IgD-negative memory B cell (primary cell): Measurements from ENCODE around the gene FAM117B. TPM values are rescaled to one million over a fixed set of nuclear protein-coding genes. Genes with fewer than 3 reads are reported as not detected.
"Not testable (repeated sequence)": the region's sequence is repeated elsewhere in the genome, so short reads cannot be mapped to it uniquely, and the experiment has no call there.

Experiments used
- H3K27ac Mint-ChIP-seq, 3 donors: one replicate each; pipeline ENCODE4 v1.8.0; 2020 to 2022; ENCODE audit warnings: mild to moderate bottlenecking in 3 of 3, mixed read lengths in 3 of 3, moderate library complexity in 1 of 3
- H3K27me3 Mint-ChIP-seq: one replicate; pipeline ENCODE4 v1.8.0; 2021; ENCODE audit warnings: mixed read lengths
- H3K36me3 Mint-ChIP-seq: one replicate; pipeline ENCODE4 v1.8.0; 2020; ENCODE audit warnings: mild to moderate bottlenecking, mixed read lengths
- H3K4me1 Mint-ChIP-seq, 3 donors: one replicate each; pipeline ENCODE4 v1.8.0; 2020 to 2022; ENCODE audit warnings: mixed read lengths in 3 of 3, mild to moderate bottlenecking in 1 of 3
- H3K4me3 Mint-ChIP-seq, 4 donors: one replicate each; pipeline ENCODE4 v1.8.0; 2020 to 2022; ENCODE audit warnings: mild to moderate bottlenecking in 4 of 4, mixed read lengths in 4 of 4, moderate library complexity in 3 of 4
- H3K9me3 Mint-ChIP-seq, 3 donors: one replicate each; pipeline ENCODE4 v1.8.0; 2020 to 2021; ENCODE audit warnings: mixed read lengths in 3 of 3, mild to moderate bottlenecking in 1 of 3
- polyA plus RNA-seq: library from polyadenylated mRNA; unstranded; fragments of 300-500 nt; fragmentation: Illumina TruSeq; gene quantifications from one replicate; pipeline ENCODE4 v1.2.3, GENCODE V29; 2021

The FAM117B gene
- polyA plus RNA-seq, 1 donor from 2014 or later, result 21.6 TPM

DNA sequence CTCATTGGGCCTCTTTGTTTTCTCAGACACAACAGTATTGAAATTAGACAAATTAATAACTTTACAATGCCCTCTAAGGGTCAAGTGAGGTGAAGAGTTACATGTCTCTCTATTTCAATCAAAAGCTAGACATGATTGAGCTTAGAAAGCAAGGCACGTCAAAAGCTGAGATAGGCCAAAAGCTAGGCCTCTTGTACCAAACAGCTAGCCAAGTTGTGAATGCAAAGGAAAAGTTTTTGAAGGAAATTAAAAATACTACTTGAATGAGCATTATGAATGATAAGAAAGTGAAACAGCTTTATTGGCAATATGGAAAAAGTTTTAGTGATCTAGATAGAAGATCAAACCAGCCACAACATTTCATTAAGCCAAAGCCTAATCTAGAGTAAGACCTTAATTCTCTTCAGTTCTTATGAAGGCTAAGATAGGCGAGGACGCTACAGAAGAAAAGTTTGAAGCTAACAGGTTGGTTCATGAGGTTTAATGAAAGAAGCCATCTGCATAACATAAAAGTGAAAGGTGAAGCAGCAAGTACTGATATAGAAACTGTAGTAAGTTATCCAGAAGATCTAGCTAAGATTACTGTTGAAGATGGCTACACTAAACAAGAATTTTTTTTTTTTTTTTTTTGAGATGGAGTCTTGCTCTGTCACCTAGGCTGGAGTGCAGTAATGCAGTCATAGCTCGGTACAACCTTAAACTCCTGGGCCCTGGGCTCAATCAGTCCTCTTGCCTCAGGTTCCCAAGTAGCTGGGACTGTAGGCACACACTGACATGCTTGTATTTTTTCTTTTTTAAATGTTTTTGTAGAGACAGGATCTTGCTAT lies 65.5 kb downstream of the FAM117B start:
- Mint-ChIP-seq H3K4me1 (peaks cover 19 to 46% (median 38%) of the 10 kb centered on the region in 3 donors), H3K36me3 (peaks cover 3% of the 10 kb centered on the region), H3K9me3 (peaks cover 0 to 2% (median 0%) of the 10 kb centered on the region in 3 donors), H3K4me3 (peak overlapping the region in 2 of 4 donors; percentile 4 to 41), H3K27me3 (no peaks in the 10 kb centered on the region), H3K27ac (peak overlapping the region; percentile 3 to 65 (median 43))

- Mint-ChIP-seq H3K27me3 (no peaks in the 10 kb centered on the region), H3K4me1 (peaks cover 29 to 53% (median 48%) of the 10 kb centered on the region in 3 donors), H3K4me3 (peak overlapping the region in 1 of 4 donors; percentile 36), H3K9me3 (peaks cover 0 to under 1% (median 0%) of the 10 kb centered on the region in 3 donors), H3K27ac (peak overlapping the region in 1 of 3 donors; percentile 1), H3K36me3 (peaks cover 7% of the 10 kb centered on the region)
These were observed 68.3 kb downstream of the FAM117B start for GRCh38 chr2:202703091-202703490.

DNA sequence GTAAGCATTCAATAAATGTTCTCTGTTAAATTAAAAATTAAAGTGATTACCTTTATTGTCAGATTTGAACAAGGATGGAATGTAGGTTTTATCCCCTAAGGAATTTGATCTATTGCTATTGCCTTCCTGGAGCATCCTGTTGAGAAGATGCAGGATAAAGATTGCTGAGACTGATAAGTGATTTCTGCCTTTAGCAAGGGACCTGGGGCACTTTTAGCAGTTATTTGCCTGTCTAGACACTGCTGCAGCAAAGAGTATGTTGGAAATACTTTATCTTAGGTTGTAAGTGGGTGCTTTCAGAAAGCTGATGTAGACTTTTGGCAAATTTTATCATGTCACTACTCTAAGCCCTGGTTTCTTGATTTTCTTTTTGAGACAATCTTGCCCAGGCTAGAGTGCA lies 69.5 kb downstream of the FAM117B start:
- no peak overlapping the region for H3K4me3 Mint-ChIP-seq
- H3K27ac Mint-ChIP-seq, result no peak overlapping the region

GRCh38 chr2:202705446-202706020 lies 70.8 kb downstream of the FAM117B start:
- Mint-ChIP-seq H3K27ac (peak overlapping the region in 2 of 3 donors; percentile 63 to 87), H3K4me1 (peaks cover 31 to 59% (median 42%) of the 10 kb centered on the region in 3 donors), H3K27me3 (no peaks in the 10 kb centered on the region), H3K4me3 (peak overlapping the region in 2 of 4 donors; percentile 49 to 57), H3K36me3 (peaks cover 14% of the 10 kb centered on the region), H3K9me3 (peaks cover 0 to 2% (median under 1%) of the 10 kb centered on the region in 3 donors)

More for the DNA sequence above, 69.5 kb downstream of the FAM117B start:
- H3K36me3 Mint-ChIP-seq, result peaks cover 12% of the 10 kb centered on the region
- no peaks in the 10 kb centered on the region for H3K27me3 Mint-ChIP-seq
- peaks cover 29 to 61% (median 51%) of the 10 kb centered on the region in 3 donors for H3K4me1 Mint-ChIP-seq
- H3K9me3 Mint-ChIP-seq, result peaks cover 0 to 2% (median 0%) of the 10 kb centered on the region in 3 donors

- not testable (repeated sequence) for H3K4me3 Mint-ChIP-seq, H3K27me3 Mint-ChIP-seq, H3K27ac Mint-ChIP-seq
- peaks cover 27 to 55% (median 44%) of the 10 kb centered on the region in 3 donors for H3K4me1 Mint-ChIP-seq
- peaks cover 21% of the 10 kb centered on the region for H3K36me3 Mint-ChIP-seq
- peaks cover 9 to 29% (median 12%) of the 10 kb centered on the region in 3 donors for H3K9me3 Mint-ChIP-seq
These were observed 80.5 kb downstream of the FAM117B start for GRCh38 chr2:202714971-202715935.

DNA sequence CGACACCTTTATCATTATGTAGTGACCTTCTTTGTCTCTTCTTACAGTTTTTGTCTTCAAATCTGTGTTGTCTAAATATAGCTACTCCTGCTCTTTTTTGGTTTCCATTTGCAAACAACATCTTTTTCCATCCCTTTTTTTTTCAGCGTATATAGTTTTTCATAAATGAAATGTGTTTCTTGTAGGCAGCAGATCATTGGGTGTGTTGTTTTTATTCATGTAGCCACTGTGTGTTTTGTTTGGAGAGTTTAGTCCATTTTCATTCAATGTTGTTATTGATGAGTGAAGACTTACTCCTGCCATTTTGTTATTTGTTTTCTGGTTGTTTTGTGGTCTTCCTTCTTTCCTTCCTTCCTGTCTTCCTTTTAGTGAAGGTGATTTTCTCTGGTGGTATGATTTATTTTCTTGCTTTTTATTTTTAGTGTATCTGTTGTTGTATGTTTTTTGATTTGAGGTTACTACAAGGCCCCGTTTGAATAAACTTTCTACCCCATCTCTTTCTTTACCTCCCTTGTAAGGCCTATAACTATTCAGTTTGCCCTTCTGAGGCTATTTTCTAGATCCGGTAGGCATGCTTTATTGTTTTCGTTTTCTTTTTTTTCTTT lies 81.4 kb downstream of the FAM117B start:
- Mint-ChIP-seq H3K4me3 (no peak overlapping the region), H3K9me3 (peaks cover 9 to 24% (median 12%) of the 10 kb centered on the region in 3 donors), H3K36me3 (peaks cover 21% of the 10 kb centered on the region), H3K27me3 (no peaks in the 10 kb centered on the region), H3K27ac (peak overlapping the region in 1 of 3 donors; percentile 41), H3K4me1 (peaks cover 22 to 46% (median 40%) of the 10 kb centered on the region in 3 donors)

DNA sequence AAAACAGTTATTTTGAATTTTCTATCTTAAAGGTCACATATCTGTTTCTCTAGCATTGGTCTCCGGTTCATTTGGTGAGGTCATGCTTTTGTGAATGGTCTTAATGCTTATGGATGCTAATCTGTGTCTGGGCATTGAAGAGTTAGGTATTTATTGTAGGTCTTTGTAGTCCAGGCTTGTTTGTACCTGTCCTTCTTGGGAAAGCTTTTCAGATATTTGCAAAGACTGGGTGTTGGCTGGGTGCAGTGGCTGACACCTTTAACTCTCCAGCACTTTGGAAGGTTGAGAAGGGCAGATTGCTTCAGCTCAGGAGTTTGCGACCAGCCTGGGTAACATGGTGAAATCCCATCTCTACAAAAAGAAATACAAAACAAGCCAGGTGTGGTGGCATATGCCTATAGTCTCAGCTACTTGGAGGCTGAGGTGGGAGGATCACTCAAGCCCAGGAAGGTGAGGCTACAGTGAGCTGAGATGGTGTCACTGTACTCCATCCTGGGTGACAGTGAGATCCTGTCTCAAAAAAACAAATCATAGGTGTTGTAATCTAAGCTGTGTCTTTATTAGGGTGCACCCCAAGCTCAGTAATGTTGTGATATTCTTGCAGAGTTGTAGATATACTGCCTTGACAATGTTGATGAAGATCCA lies 82.3 kb downstream of the FAM117B start:
- Mint-ChIP-seq H3K27me3 (no peaks in the 10 kb centered on the region), H3K9me3 (peaks cover 6 to 23% (median 12%) of the 10 kb centered on the region in 3 donors), H3K27ac (no peak overlapping the region), H3K4me1 (peaks cover 16 to 37% (median 35%) of the 10 kb centered on the region in 3 donors), H3K4me3 (peak overlapping the region in 1 of 4 donors; percentile 51), H3K36me3 (peaks cover 21% of the 10 kb centered on the region)

GRCh38 chr2:202717598-202718310 lies 83.0 kb downstream of the FAM117B start:
- Mint-ChIP-seq H3K27me3 (no peaks in the 10 kb centered on the region), H3K36me3 (peaks cover 17% of the 10 kb centered on the region), H3K9me3 (peaks cover 3 to 18% (median 12%) of the 10 kb centered on the region in 3 donors), H3K4me1 (peaks cover 17 to 39% (median 37%) of the 10 kb centered on the region in 3 donors), H3K27ac (peak overlapping the region in 1 of 3 donors; percentile 49), H3K4me3 (peak overlapping the region in 1 of 4 donors; percentile 66)

GRCh38 chr2:202718614-202719013 lies 83.8 kb downstream of the FAM117B start:
- peak overlapping the region in 1 of 3 donors; percentile 14 for H3K27ac Mint-ChIP-seq
- H3K4me1 Mint-ChIP-seq, result peaks cover 22 to 42% (median 33%) of the 10 kb centered on the region in 3 donors
- H3K36me3 Mint-ChIP-seq, result peaks cover 9% of the 10 kb centered on the region
- H3K9me3 Mint-ChIP-seq, result peaks cover 3 to 12% (median 3%) of the 10 kb centered on the region in 3 donors
- no peaks in the 10 kb centered on the region for H3K27me3 Mint-ChIP-seq
- no peak overlapping the region for H3K4me3 Mint-ChIP-seq

GRCh38 chr2:202720226-202720625 lies 85.5 kb downstream of the FAM117B start:
- Mint-ChIP-seq H3K4me1 (peaks cover 22 to 40% (median 33%) of the 10 kb centered on the region in 3 donors), H3K27ac (no peak overlapping the region), H3K4me3 (no peak overlapping the region), H3K27me3 (no peaks in the 10 kb centered on the region), H3K36me3 (peaks cover 9% of the 10 kb centered on the region), H3K9me3 (peaks cover 3 to 12% (median 3%) of the 10 kb centered on the region in 3 donors)

DNA sequence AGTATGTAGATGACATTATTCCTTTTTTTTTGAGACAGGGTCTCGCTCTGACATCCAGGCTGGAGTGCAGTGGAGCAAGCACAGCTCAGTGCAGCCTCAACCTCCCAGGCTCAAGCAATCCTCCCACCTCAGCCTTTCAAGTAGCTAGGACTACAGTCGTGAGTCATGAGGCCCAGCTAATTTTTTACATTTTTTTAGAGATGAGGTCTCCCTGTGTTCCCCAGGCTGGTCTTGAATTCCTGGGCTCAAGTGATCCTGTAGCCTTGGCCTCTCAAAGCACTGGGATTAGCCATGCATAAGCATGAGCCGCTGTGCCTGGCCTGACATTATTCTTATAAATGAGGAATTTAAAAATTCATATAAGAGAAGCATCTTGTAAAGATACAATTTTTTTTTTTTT lies 86.9 kb downstream of the FAM117B start:
- Mint-ChIP-seq H3K27ac (no peak overlapping the region), H3K36me3 (peaks cover 3% of the 10 kb centered on the region), H3K9me3 (peaks cover 0 to 4% (median 0%) of the 10 kb centered on the region in 3 donors), H3K27me3 (no peaks in the 10 kb centered on the region), H3K4me3 (no peak overlapping the region), H3K4me1 (peaks cover 22 to 35% (median 25%) of the 10 kb centered on the region in 3 donors)

- Mint-ChIP-seq H3K4me1 (peaks cover 16 to 24% (median 20%) of the 10 kb centered on the region in 3 donors), H3K27ac (no peak overlapping the region), H3K36me3 (no peaks in the 10 kb centered on the region), H3K4me3 (no peak overlapping the region), H3K9me3 (no peaks in the 10 kb centered on the region), H3K27me3 (no peaks in the 10 kb centered on the region)
These were observed 89.0 kb downstream of the FAM117B start for GRCh38 chr2:202723746-202724145.

DNA sequence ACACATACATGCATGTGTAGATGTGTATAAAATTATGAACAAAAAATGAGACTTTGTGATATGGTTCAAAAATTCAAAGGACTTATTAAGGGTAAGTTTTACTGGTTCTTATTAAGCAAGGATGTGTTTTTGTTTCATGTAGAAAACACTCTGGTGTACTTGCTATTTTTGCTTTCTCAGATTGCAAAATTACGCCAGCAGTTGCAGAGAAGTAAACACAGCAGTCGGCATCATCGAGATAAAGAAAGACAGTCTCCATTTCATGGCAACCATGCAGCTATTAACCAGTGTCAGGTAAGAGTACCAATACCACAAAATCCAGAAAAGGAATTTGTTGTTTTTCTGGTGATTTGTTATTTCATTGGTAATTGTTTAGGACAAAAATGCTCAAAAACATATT lies 91.3 kb downstream of the FAM117B start:
- peaks cover 13 to 17% (median 14%) of the 10 kb centered on the region in 3 donors for H3K4me1 Mint-ChIP-seq
- H3K4me3 Mint-ChIP-seq, result no peak overlapping the region
- H3K36me3 Mint-ChIP-seq, result peaks cover 5% of the 10 kb centered on the region
- no peaks in the 10 kb centered on the region for H3K27me3 Mint-ChIP-seq
- H3K9me3 Mint-ChIP-seq, result no peaks in the 10 kb centered on the region
- H3K27ac Mint-ChIP-seq, result no peak overlapping the region
